Mammary epithelial cell (primary cell): ENCODE results near the gene KCNH1.

ENCODE experiments used
- CTCF ChIP-seq, 2 donors: IDR thresholded peaks in 1 of 2; conservative IDR thresholded peaks in 1 of 2; 2 replicates each; pipeline ENCODE4 v1.5.1; 2011 to 2012; ENCODE audit warnings: inconsistent platforms in 2 of 2, low read length in 2 of 2, mild to moderate bottlenecking in 2 of 2, control low read depth in 1 of 2, low read depth in 1 of 2; ENCODE audit not compliant: insufficient read depth in 1 of 2; ENCODE audit errors: extremely low read depth in 1 of 2
- EZH2 ChIP-seq: IDR thresholded peaks from 2 replicates; pipeline ENCODE4 v1.6.1; 2012; ENCODE audit warnings: low read length, inconsistent platforms, borderline replicate concordance

DNA sequence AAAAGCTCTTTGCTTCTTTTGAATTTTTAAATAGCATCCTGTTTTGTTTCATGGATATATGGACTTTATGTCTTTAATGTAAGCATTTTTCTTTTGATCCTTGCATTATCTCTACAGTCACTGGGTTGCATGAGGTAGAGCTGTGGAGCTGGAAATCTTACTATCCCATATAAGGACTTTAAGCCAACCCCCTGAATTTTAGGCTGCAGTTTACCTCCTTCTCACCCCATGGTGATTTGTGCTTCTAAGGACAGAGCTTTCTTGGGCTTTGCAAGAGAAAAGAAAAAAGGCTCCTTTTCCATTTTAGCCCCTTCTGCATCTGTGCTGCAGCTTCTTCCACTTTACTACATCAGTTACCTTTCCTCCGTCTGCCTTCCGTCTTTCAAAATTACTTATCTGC is 431.4 kb downstream of the KCNH1 start:
- TF ChIP-seq CTCF (conservative IDR thresholded peaks at IDR 0.05 in 1 of 2, IDR thresholded peaks at IDR 0.05 in 1 of 2; ENCODE audit: extremely low read depth in 1 of 2, insufficient read depth in 1 of 2, low read depth in 1 of 2, low read length in 2 of 2) (no peak), EZH2 (no peak)
